Measurements from ENCODE around the gene SLC1A7. TPM values are rescaled to one million over a fixed set of nuclear protein-coding genes. Genes with fewer than 3 reads are reported as not detected.
A peak's percentile ranks its signal among the peaks of the same experiment; 100 is the strongest.

SLC1A7 gene
- total and polyA plus RNA-seq, 7 donors, result 0.16 to 1.6 (median 0.85) TPM; not detected in 1

- Histone ChIP-seq H3K4me1 (peaks cover 0 to 25% (median 0%) of the 10 kb centered on the region in 4 donors), H3K27ac (peak overlapping the region in 1 of 4 donors; percentile 11), H3K27me3 (no peaks in the 10 kb centered on the region), H3K4me3 (no peak overlapping the region), H3K36me3 (peaks cover 0 to 7% (median 1%) of the 10 kb centered on the region in 4 donors), H3K9me3 (no peaks in the 10 kb centered on the region)
- TF ChIP-seq CTCF (IDR thresholded peaks at IDR 0.05), result no peak
- TF ChIP-seq POLR2A (IDR thresholded peaks at IDR 0.05), result no peak
- no peak for TF ChIP-seq POLR2AphosphoS5 (IDR thresholded peaks at IDR 0.05)
- no peak for TF ChIP-seq EP300 (IDR thresholded peaks at IDR 0.05)
- intact Hi-C loops (cut with DNase I), result no loop called here
- WGBS, 2 donors, result 82 to 85% methylated on average over 37 of the region's 37 CpGs
- no peak for DNase-seq
Measured at GRCh38 chr1:53090227-53091147, 52.0 kb downstream of the SLC1A7 start.

DNA sequence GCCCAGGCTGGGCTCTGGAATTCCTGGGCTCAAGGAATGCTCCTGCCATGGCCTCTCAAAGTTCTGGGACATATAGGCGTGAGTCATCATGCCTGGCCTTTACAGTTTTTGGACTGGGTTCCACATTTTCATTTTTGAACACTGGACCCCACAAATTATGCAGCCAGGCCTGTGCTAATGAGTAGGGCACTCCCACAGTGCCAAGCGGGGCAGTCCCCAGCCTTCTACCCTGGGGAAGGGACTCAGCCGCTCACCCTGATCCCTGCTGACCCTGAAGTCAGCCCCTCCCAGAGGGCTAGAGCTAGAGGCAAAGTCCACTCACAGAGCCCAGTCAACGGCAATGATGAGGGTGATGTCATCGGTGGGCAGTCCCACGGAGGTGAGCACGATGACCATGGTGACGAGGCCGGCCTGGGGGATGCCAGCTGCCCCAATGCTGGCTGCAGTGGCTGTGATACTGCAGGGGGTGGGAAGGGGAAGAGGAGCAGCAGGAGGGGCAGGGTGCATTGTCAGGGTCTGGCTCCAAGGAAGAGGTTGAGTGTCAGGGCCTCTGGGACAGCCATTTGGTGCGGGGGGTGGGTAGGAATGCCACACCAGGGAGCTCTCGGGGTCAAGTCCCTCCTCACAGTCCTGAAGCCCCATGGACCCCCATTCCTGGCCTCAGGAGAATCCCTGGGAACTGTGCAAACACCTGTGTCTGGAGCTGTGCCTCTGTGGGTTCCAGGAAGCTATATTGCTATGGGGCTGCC lies 52.8 kb downstream of the SLC1A7 start:
- intact Hi-C loops (cut with DNase I), result no loop called here
- peaks cover 0 to 25% (median 0%) of the 10 kb centered on the region in 4 donors for H3K4me1 ChIP-seq
- H3K36me3 ChIP-seq, result peaks cover 4 to 16% (median 9%) of the 10 kb centered on the region in 4 donors
- peak overlapping the region in 1 of 4 donors; percentile 11 for H3K27ac ChIP-seq
- DNase-seq, result no peak
- WGBS, 2 donors, result 48 to 78% methylated on average over 11 of the region's 11 CpGs
- no peak overlapping the region for H3K4me3 ChIP-seq
- no peaks in the 10 kb centered on the region for H3K27me3 ChIP-seq
- no peaks in the 10 kb centered on the region for H3K9me3 ChIP-seq
- TF ChIP-seq EP300 (IDR thresholded peaks at IDR 0.05), result no peak
- no peak for TF ChIP-seq POLR2AphosphoS5 (IDR thresholded peaks at IDR 0.05)
- TF ChIP-seq CTCF (IDR thresholded peaks at IDR 0.05), result no peak
- no peak for TF ChIP-seq POLR2A (IDR thresholded peaks at IDR 0.05)

DNA sequence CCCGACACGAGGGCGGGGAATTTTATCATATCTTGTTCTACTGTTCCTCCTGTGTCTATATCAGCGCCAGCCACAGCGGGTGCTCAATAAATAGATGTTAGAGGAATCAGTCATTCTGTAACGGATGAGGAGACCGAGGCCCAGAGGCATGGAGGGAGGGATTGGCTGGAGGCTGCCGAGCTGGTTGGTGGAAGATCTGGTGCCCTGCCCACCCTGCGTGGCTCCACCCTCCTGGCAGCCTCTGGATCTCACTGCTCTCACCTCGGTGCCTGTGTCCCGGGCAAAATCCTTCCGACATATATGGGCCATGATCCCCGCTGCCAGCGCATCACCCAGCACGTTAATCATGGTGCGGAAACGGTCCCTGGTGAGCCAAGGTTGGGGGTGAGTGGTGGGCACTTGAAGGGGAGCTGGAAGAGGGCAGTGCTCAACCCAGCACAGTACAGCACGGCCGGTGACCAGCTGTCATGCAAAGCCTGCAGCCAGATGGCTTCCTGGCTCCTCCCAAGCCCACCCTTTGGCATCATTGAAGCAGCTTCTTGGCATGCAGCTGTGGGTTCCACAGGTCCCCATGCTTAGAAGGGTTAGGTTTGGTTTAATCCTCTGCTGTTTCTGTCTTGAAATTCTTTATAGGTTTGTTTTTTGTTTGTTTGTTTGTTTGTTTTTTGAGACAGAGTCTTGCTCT lies 53.7 kb downstream of the SLC1A7 start:
- Histone ChIP-seq H3K27me3 (no peaks in the 10 kb centered on the region), H3K4me1 (peaks cover 0 to 25% (median 0%) of the 10 kb centered on the region in 4 donors), H3K36me3 (peaks cover 4 to 25% (median 13%) of the 10 kb centered on the region in 4 donors), H3K4me3 (no peak overlapping the region), H3K9me3 (no peaks in the 10 kb centered on the region), H3K27ac (no peak overlapping the region)
- TF ChIP-seq CTCF (IDR thresholded peaks at IDR 0.05) (no peak), EP300 (IDR thresholded peaks at IDR 0.05) (no peak), POLR2A (IDR thresholded peaks at IDR 0.05) (no peak), POLR2AphosphoS5 (IDR thresholded peaks at IDR 0.05) (no peak)
- no peak for DNase-seq
- 86 to 89% methylated on average over 19 of the region's 19 CpGs for whole genome bisulfite sequencing, 2 donors
- intact Hi-C loops (cut with DNase I), result no loop called here

DNA sequence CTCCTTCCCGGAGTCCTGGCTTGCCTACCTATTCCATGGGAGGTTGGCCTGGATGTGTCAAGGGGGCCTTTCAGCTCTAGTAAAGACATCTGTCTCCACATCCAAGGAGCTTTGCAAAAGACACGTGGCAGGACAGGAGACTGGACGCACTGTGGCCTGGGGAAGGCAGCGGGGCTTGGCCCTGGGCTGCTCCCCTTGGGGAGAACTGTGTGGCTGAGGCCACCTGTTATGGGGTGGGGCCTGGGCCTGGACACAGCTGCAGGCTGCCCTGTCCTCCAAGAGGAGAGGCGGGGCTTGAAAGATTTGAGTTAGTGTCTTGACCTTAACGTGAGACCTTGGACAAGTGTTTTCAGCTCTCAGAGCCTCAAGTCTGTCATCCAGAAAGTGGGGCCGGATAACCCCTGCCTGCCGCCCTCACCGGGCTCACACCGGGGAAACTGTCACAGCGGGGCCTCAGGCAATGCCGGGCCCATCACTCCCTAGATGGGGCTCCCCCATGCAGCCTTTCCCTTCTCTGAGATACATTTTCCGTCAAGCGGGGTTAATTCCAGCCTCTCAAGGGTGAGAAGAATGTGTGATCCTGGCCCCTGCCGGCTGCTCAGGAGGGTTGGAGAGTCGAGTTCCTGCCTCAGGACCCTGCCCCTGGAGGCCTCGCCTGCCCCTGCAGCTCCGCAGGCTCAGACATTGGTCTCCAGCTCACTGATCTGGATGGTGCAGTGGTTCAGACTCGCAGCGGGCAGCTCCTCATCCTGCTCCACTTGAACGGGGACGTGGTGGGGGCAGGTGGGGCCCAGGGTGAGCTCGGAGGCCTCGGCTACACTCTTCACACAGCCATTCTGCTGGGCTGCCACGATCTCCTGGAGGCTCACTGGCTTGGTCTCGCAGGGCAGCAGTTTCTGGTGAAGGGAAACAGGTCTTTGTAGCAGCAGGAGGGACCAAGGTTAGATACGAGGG lies 54.8 kb downstream of the SLC1A7 start:
- intact Hi-C loops (cut with DNase I), result no loop called here
- H3K4me1 ChIP-seq, result peaks cover 0 to 25% (median 0%) of the 10 kb centered on the region in 4 donors
- H3K27ac ChIP-seq, result no peak overlapping the region
- H3K9me3 ChIP-seq, result no peaks in the 10 kb centered on the region
- no peak for TF ChIP-seq POLR2A (IDR thresholded peaks at IDR 0.05)
- no peak for TF ChIP-seq POLR2AphosphoS5 (IDR thresholded peaks at IDR 0.05)
- no peak for TF ChIP-seq CTCF (IDR thresholded peaks at IDR 0.05)
- no peak for TF ChIP-seq EP300 (IDR thresholded peaks at IDR 0.05)
- H3K27me3 ChIP-seq, result no peaks in the 10 kb centered on the region
- peaks cover 5 to 36% (median 15%) of the 10 kb centered on the region in 4 donors for H3K36me3 ChIP-seq
- DNase-seq, result no peak
- H3K4me3 ChIP-seq, result no peak overlapping the region
- 90 to 91% methylated on average over 27 of the region's 27 CpGs for WGBS, 2 donors

Data from sigmoid colon (tissue), 7 donors.